Measurements from ENCODE around the gene GINS3.

The GINS3 gene

DNA sequence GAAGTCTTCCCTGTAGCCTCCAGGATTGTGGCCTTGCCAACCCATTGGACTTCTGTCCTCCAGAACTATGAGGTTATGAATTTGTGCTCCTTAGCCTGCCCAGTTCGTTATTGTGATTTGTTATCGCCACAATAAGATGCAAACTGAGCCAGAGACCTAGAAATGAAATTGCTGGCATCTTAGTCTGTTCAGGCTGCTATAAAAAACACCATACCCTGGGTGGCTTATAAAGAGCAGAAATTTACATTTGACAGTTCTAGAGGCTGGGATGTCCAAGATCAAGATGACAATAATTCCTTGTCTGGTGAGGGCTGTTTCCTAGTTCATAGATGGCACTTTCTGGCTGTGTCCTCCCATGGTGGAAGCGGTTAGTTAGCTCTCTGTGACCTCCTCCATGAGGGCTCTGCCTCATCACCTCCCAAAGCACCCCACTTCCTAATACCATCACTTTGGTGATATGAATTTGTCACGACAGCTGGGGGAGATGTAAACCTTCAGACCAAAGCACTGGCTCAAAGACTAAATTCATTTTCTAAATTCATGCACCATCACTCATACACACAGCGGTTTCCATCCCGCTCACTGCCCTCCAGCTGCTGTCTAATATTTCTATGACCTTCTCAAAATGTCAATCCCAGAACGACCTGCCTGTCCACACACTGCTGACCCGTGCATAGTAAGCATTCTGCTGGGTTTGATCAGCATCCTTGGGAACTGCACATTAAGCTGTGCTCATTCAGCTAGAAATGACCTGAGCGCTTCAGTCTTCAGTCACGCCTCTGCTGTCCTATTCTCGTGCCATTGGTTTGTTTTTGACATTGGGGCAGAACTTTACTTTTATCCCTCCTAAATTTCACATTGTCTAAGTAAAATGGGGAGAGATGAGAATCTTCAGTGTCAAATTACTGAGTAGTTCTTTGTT, 36.6 kb downstream of the GINS3 start:
- Histone ChIP-seq H3K27me3 (ENCODE audit: low read depth, low read length) (no peaks in the 10 kb centered on the region), H4K20me1 (ENCODE audit: insufficient read depth, low read length) (no peaks in the 10 kb centered on the region), H3K4me2 (ENCODE audit: low read length) (no peak overlapping the region), H3K36me3 (replicated peaks; ENCODE audit: low read depth, low read length) (no peaks in the 10 kb centered on the region), H3K9ac (ENCODE audit: low read length) (no peak overlapping the region), H3K27ac (ENCODE audit: low read length) (no peak overlapping the region), H3K9me3 (ENCODE audit: insufficient read depth, low read length) (no peaks in the 10 kb centered on the region), H2AFZ (ENCODE audit: low read depth, low read length) (no peak overlapping the region), H3K4me1 (ENCODE audit: low read length) (peaks cover 11% of the 10 kb centered on the region), H3K4me3 (ENCODE audit: low read length) (no peak overlapping the region), H3K79me2 (ENCODE audit: low read length) (no peaks in the 10 kb centered on the region)
- TF ChIP-seq, protein P1, sequence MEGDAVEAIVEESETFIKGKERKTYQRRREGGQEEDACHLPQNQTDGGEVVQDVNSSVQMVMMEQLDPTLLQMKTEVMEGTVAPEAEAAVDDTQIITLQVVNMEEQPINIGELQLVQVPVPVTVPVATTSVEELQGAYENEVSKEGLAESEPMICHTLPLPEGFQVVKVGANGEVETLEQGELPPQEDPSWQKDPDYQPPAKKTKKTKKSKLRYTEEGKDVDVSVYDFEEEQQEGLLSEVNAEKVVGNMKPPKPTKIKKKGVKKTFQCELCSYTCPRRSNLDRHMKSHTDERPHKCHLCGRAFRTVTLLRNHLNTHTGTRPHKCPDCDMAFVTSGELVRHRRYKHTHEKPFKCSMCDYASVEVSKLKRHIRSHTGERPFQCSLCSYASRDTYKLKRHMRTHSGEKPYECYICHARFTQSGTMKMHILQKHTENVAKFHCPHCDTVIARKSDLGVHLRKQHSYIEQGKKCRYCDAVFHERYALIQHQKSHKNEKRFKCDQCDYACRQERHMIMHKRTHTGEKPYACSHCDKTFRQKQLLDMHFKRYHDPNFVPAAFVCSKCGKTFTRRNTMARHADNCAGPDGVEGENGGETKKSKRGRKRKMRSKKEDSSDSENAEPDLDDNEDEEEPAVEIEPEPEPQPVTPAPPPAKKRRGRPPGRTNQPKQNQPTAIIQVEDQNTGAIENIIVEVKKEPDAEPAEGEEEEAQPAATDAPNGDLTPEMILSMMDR (IDR thresholded peaks at IDR 0.05; ENCODE audit: low read depth, low read length), result no peak
- TF ChIP-seq EZH2phosphoT487 (IDR thresholded peaks at IDR 0.05; ENCODE audit: low read depth), result no peak

GRCh38 chr16:58430718-58431117, 38.4 kb downstream of the GINS3 start:
- no peak overlapping the region for H3K4me3 ChIP-seq (ENCODE audit: low read length)
- H3K79me2 ChIP-seq (ENCODE audit: low read length), result no peaks in the 10 kb centered on the region
- no peaks in the 10 kb centered on the region for H3K36me3 ChIP-seq (replicated peaks; ENCODE audit: low read depth, low read length)
- peaks cover 8% of the 10 kb centered on the region for H3K4me1 ChIP-seq (ENCODE audit: low read length)
- TF ChIP-seq, protein P1 (IDR thresholded peaks at IDR 0.05; ENCODE audit: low read depth, low read length), result no peak
- TF ChIP-seq EZH2phosphoT487 (IDR thresholded peaks at IDR 0.05; ENCODE audit: low read depth), result no peak
- no peaks in the 10 kb centered on the region for H3K27me3 ChIP-seq (ENCODE audit: low read depth, low read length)
- H2AFZ ChIP-seq (ENCODE audit: low read depth, low read length), result no peak overlapping the region
- H3K4me2 ChIP-seq (ENCODE audit: low read length), result no peak overlapping the region
- H3K9me3 ChIP-seq (ENCODE audit: insufficient read depth, low read length), result no peaks in the 10 kb centered on the region
- H3K27ac ChIP-seq (ENCODE audit: low read length), result no peak overlapping the region
- no peak overlapping the region for H3K9ac ChIP-seq (ENCODE audit: low read length)
- no peaks in the 10 kb centered on the region for H4K20me1 ChIP-seq (ENCODE audit: insufficient read depth, low read length)

- Histone ChIP-seq H3K79me2 (ENCODE audit: low read length) (no peaks in the 10 kb centered on the region), H3K4me1 (ENCODE audit: low read length) (no peaks in the 10 kb centered on the region), H3K36me3 (replicated peaks; ENCODE audit: low read depth, low read length) (no peaks in the 10 kb centered on the region), H3K9me3 (ENCODE audit: insufficient read depth, low read length) (no peaks in the 10 kb centered on the region), H2AFZ (ENCODE audit: low read depth, low read length) (no peak overlapping the region), H3K4me3 (ENCODE audit: low read length) (no peak overlapping the region), H4K20me1 (ENCODE audit: insufficient read depth, low read length) (no peaks in the 10 kb centered on the region), H3K4me2 (ENCODE audit: low read length) (no peak overlapping the region), H3K27me3 (ENCODE audit: low read depth, low read length) (no peaks in the 10 kb centered on the region), H3K27ac (ENCODE audit: low read length) (no peak overlapping the region), H3K9ac (ENCODE audit: low read length) (no peak overlapping the region)
- TF ChIP-seq, protein P1 (IDR thresholded peaks at IDR 0.05; ENCODE audit: low read depth, low read length), result no peak
- TF ChIP-seq EZH2phosphoT487 (IDR thresholded peaks at IDR 0.05; ENCODE audit: low read depth), result no peak
These were observed 41.3 kb downstream of the GINS3 start for GRCh38 chr16:58433569-58433951.

- Histone ChIP-seq H3K79me2 (ENCODE audit: low read length) (no peaks in the 10 kb centered on the region), H3K9ac (ENCODE audit: low read length) (no peak overlapping the region), H3K4me1 (ENCODE audit: low read length) (no peaks in the 10 kb centered on the region), H3K9me3 (ENCODE audit: insufficient read depth, low read length) (no peaks in the 10 kb centered on the region), H4K20me1 (ENCODE audit: insufficient read depth, low read length) (no peaks in the 10 kb centered on the region), H3K27me3 (ENCODE audit: low read depth, low read length) (no peaks in the 10 kb centered on the region), H3K4me2 (ENCODE audit: low read length) (no peak overlapping the region), H3K27ac (ENCODE audit: low read length) (no peak overlapping the region), H3K36me3 (replicated peaks; ENCODE audit: low read depth, low read length) (no peaks in the 10 kb centered on the region), H3K4me3 (ENCODE audit: low read length) (no peak overlapping the region), H2AFZ (ENCODE audit: low read depth, low read length) (no peak overlapping the region)
- no peak for TF ChIP-seq EZH2phosphoT487 (IDR thresholded peaks at IDR 0.05; ENCODE audit: low read depth)
- TF ChIP-seq, protein P1 (IDR thresholded peaks at IDR 0.05; ENCODE audit: low read depth, low read length), result no peak
These were observed 43.5 kb downstream of the GINS3 start for GRCh38 chr16:58435779-58436178.

Data from OCI-LY3 (cell line).